T-helper 1 cell treated with Interleukin-12 subunit alpha and Interleukin-12 subunit beta and Interleukin-4 antibody, amounts not matched to agents 30 ng/mL and 1 ng/mL, for 36 hours (primary cell): ENCODE measurements around the gene TPSG1. TPM values are rescaled to one million over a fixed set of nuclear protein-coding genes. Genes with fewer than 3 reads are reported as not detected.
"Not testable (repeated sequence)": the region's sequence is repeated elsewhere in the genome, so short reads cannot be mapped to it uniquely, and the experiment has no call there.

ENCODE experiments used
- intact Hi-C: fragments of 100-400 bp; cut with micrococcal nuclease; formaldehyde crosslinking; loops from one replicate; pipeline ENCODE4 v1.15.1; 2024
- total RNA-seq: library from RNA; stranded (reverse); gene quantifications from 2 replicates; pipeline ENCODE4 v1.2.3, GENCODE V29; 2022

Gene TPSG1
- total RNA-seq, 1 donor from 2014 or later: not detected

GRCh38 chr16:1256874-1257322 is 31.8 kb upstream of the TPSG1 start:
- intact Hi-C loops: no loop called here

- intact Hi-C loops: not testable (repeated sequence)
Observed at GRCh38 chr16:1256296-1256873, 31.3 kb upstream of the TPSG1 start.

- intact Hi-C loops: not testable (repeated sequence)
Observed at GRCh38 chr16:1255276-1256122, 30.4 kb upstream of the TPSG1 start, which contains the start of gene TPSD1. TPSD1 (plus strand) TSS chr16:1256069; CDS start chr16:1256281, 212 bp downstream.

- intact Hi-C loops: not testable (repeated sequence)
Observed at GRCh38 chr16:1254821-1255220, 29.8 kb upstream of the TPSG1 start.

- intact Hi-C loops: not testable (repeated sequence)
Observed at GRCh38 chr16:1253701-1254364, 28.8 kb upstream of the TPSG1 start.

- intact Hi-C loops: not testable (repeated sequence)
Observed at GRCh38 chr16:1249031-1249755, 24.1 kb upstream of the TPSG1 start.

GRCh38 chr16:1247903-1248537 is 23.0 kb upstream of the TPSG1 start:
- intact Hi-C loops: not testable (repeated sequence)

- intact Hi-C loops: no loop called here
Observed at GRCh38 chr16:1245452-1246020, 20.5 kb upstream of the TPSG1 start.

- intact Hi-C loops: no loop called here
Observed at GRCh38 chr16:1244881-1245280, 19.8 kb upstream of the TPSG1 start.

- intact Hi-C loops: not testable (repeated sequence)
Observed at GRCh38 chr16:1243907-1244850, 19.1 kb upstream of the TPSG1 start.

GRCh38 chr16:1243363-1243762 is 18.3 kb upstream of the TPSG1 start:
- intact Hi-C loops: not testable (repeated sequence)

GRCh38 chr16:1241081-1241480 is 16.0 kb upstream of the TPSG1 start:
- intact Hi-C loops: not testable (repeated sequence)

GRCh38 chr16:1240436-1240835 is 15.4 kb upstream of the TPSG1 start, which contains the start of gene TPSAB1:
TPSAB1 (plus strand) TSS chr16:1240705; CDS start chr16:1240939, 234 bp downstream.
- intact Hi-C loops: not testable (repeated sequence)

- intact Hi-C loops: not testable (repeated sequence)
Observed at GRCh38 chr16:1239575-1239974, 14.5 kb upstream of the TPSG1 start.

- intact Hi-C loops: not testable (repeated sequence)
Observed at GRCh38 chr16:1238909-1239308, 13.8 kb upstream of the TPSG1 start.

GRCh38 chr16:1237990-1238389 is 12.9 kb upstream of the TPSG1 start:
- intact Hi-C loops: no loop called here

- intact Hi-C loops: not testable (repeated sequence)
Observed at GRCh38 chr16:1236659-1237058, 11.6 kb upstream of the TPSG1 start.

GRCh38 chr16:1232049-1232748 is 7.1 kb upstream of the TPSG1 start:
- intact Hi-C loops: not testable (repeated sequence)

GRCh38 chr16:1231301-1231700 is 6.2 kb upstream of the TPSG1 start:
- intact Hi-C loops: not testable (repeated sequence)
